HEK293 (cell line): ENCODE measurements around the gene LMAN2L.
A peak's percentile ranks its signal among the peaks of the same experiment; 100 is the strongest.

ENCODE experiments used
- CTCF ChIA-PET: fragments of 350-600 bp; formaldehyde crosslinking; extraction: SDS; loops from one replicate; lab custom pipeline; 2021; ENCODE audit warnings: antibody characterized with exemption; lab: Yijun Ruan, JAX
- POLR2A ChIA-PET: fragments of 300-600 bp; formaldehyde crosslinking; extraction: SDS; loops from one replicate; lab custom pipeline; 2020; ENCODE audit warnings: antibody characterized with exemption, inconsistent platforms; lab: Yijun Ruan, JAX
- H3K27ac ChIP-seq: fragments of 200-500 bp; sonication (Bioruptor generic); 2 replicates; pipeline ENCODE4 v1.5.1; 2014; ENCODE audit warnings: low read depth, low read length, control low read depth, inconsistent platforms; ENCODE audit errors: extremely low read depth
- H3K36me3 ChIP-seq, 2 experiments: fragments of 200-500 bp in 1 of 2; sonication (Bioruptor generic) in 1 of 2; 1 replicate in 1 of 2; 2 replicates in 1 of 2; pipeline ENCODE4 v1.5.1; 2014 to 2017; ENCODE audit warnings: inconsistent platforms in 2 of 2, low read length in 2 of 2; ENCODE audit not compliant: control insufficient read depth in 2 of 2, insufficient read depth in 1 of 2
- H3K4me1 ChIP-seq: fragments of 200-500 bp; sonication (Bioruptor generic); 2 replicates; pipeline ENCODE4 v1.5.1; 2014; ENCODE audit warnings: mild to moderate bottlenecking, low read length, inconsistent platforms; ENCODE audit not compliant: control insufficient read depth, insufficient read depth
- H3K4me3 ChIP-seq: 2 replicates; pipeline ENCODE4 v1.5.1; 2011; ENCODE audit warnings: low read depth, mild to moderate bottlenecking, control low read depth, low read length, moderate library complexity
- H3K9me3 ChIP-seq: fragments of 200-500 bp; sonication (Bioruptor generic); 2 replicates; pipeline ENCODE4 v1.5.1; 2014; ENCODE audit warnings: low read depth, low read length, inconsistent platforms; ENCODE audit not compliant: control insufficient read depth, insufficient read depth
- CTCF ChIP-seq: fragments of 450-650 bp; formaldehyde crosslinking; IDR thresholded peaks from 2 replicates; pipeline ENCODE4 v1.5.1; 2016; ENCODE audit warnings: missing biosample characterization, missing genetic modification characterization
- EGR2 ChIP-seq: fragments of 450-650 bp; formaldehyde crosslinking; IDR thresholded peaks from 2 replicates; pipeline ENCODE4 v1.5.1; 2016; ENCODE audit warnings: low read depth, missing biosample characterization, missing genetic modification characterization
- GLI4 ChIP-seq: fragments of 450-650 bp; formaldehyde crosslinking; IDR thresholded peaks from 2 replicates; pipeline ENCODE4 v1.5.1; 2016; ENCODE audit warnings: missing biosample characterization, missing genetic modification characterization
- GLIS2 ChIP-seq: fragments of 450-650 bp; formaldehyde crosslinking; IDR thresholded peaks from 2 replicates; pipeline ENCODE4 v1.5.1; 2016; ENCODE audit warnings: missing biosample characterization, missing genetic modification characterization
- HIC1 ChIP-seq: fragments of 450-650 bp; formaldehyde crosslinking; IDR thresholded peaks from 2 replicates; pipeline ENCODE4 v1.5.1; 2016; ENCODE audit warnings: missing biosample characterization, missing genetic modification characterization
- PBX3 ChIP-seq: sonication (generic); formaldehyde crosslinking; IDR thresholded peaks from 2 replicates; pipeline ENCODE4 v1.8.1; 2022; ENCODE audit warnings: mild to moderate bottlenecking, moderate library complexity, missing genetic modification reagents
- PRDM4 ChIP-seq: fragments of 450-650 bp; formaldehyde crosslinking; IDR thresholded peaks from 2 replicates; pipeline ENCODE4 v1.5.1; 2017; ENCODE audit warnings: missing biosample characterization, missing genetic modification characterization
- YY1 ChIP-seq: fragments of 450-650 bp; formaldehyde crosslinking; IDR thresholded peaks from 2 replicates; pipeline ENCODE4 v1.5.1; 2018; ENCODE audit warnings: missing biosample characterization, missing genetic modification characterization
- ZBTB20 ChIP-seq: fragments of 450-650 bp; formaldehyde crosslinking; IDR thresholded peaks from 2 replicates; pipeline ENCODE4 v1.5.1; 2016; ENCODE audit warnings: missing biosample characterization, missing genetic modification characterization
- ZBTB7A ChIP-seq: fragments of 450-650 bp; formaldehyde crosslinking; IDR thresholded peaks from 2 replicates; pipeline ENCODE4 v1.5.1; 2016; ENCODE audit warnings: low read depth, missing biosample characterization, missing genetic modification characterization
- ZBTB8A ChIP-seq: fragments of 450-650 bp; formaldehyde crosslinking; IDR thresholded peaks from 2 replicates; pipeline ENCODE4 v1.5.1; 2016; ENCODE audit warnings: missing biosample characterization, missing genetic modification characterization
- ZEB2 ChIP-seq: fragments of 450-650 bp; formaldehyde crosslinking; IDR thresholded peaks from 2 replicates; pipeline ENCODE4 v1.5.1; 2016; ENCODE audit warnings: missing biosample characterization, missing genetic modification characterization
- ZNF10 ChIP-seq: fragments of 450-650 bp; formaldehyde crosslinking; IDR thresholded peaks from 2 replicates; pipeline ENCODE4 v1.5.1; 2017; ENCODE audit warnings: missing biosample characterization, missing genetic modification characterization
- ZNF394 ChIP-seq: fragments of 450-650 bp; formaldehyde crosslinking; IDR thresholded peaks from 2 replicates; pipeline ENCODE4 v1.5.1; 2016; ENCODE audit warnings: missing biosample characterization, missing genetic modification characterization, mild to moderate bottlenecking, moderate library complexity, borderline replicate concordance
- ZNF707 ChIP-seq: fragments of 450-650 bp; formaldehyde crosslinking; IDR thresholded peaks from 2 replicates; pipeline ENCODE4 v1.5.1; 2016; ENCODE audit warnings: missing biosample characterization, missing genetic modification characterization
- ZNF785 ChIP-seq: fragments of 450-650 bp; formaldehyde crosslinking; IDR thresholded peaks from 2 replicates; pipeline ENCODE4 v1.5.1; 2016; ENCODE audit warnings: missing biosample characterization, missing genetic modification characterization
- TF ChIP-seq, protein P1 (sequence below): fragments of 450-650 bp; formaldehyde crosslinking; IDR thresholded peaks from 2 replicates; pipeline ENCODE4 v1.5.1; 2016; ENCODE audit warnings: missing biosample characterization, missing genetic modification characterization, borderline replicate concordance
- TF ChIP-seq, protein P2 (sequence below): fragments of 450-650 bp; formaldehyde crosslinking; IDR thresholded peaks from 2 replicates; pipeline ENCODE4 v1.5.1; 2016; ENCODE audit warnings: missing biosample characterization, missing genetic modification characterization

Gene LMAN2L

DNA sequence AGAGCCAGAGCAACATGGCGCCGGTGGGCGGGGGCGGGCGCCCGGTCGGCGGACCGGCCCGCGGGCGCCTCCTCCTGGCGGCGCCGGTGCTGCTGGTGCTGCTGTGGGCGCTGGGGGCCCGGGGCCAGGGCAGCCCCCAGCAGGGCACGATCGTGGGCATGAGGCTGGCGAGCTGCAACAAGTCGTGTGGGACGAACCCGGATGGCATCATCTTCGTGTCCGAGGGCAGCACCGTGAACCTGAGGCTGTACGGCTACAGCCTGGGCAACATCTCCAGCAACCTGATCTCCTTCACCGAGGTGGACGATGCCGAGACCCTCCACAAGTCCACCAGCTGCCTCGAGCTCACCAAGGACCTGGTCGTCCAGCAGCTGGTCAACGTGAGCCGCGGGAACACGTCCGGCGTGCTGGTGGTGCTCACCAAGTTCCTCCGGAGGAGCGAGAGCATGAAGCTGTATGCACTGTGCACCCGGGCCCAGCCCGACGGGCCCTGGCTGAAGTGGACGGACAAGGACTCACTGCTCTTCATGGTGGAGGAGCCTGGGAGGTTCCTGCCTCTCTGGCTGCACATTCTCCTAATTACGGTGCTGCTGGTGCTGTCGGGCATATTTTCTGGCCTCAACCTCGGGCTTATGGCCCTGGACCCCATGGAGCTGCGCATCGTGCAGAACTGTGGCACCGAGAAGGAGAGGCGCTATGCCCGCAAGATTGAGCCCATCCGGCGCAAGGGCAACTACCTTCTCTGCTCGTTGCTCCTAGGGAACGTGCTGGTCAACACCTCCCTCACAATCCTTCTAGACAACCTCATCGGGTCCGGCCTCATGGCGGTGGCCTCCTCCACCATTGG, 21.3 kb upstream of the LMAN2L start:
- peak overlapping the region; percentile 73 for H3K4me3 ChIP-seq
- ChIA-PET CTCF (interaction anchor here (0.6 to 6.8 kb wide), 14 partner anchors 9 to 419 kb away, joined by 3 to 48 read pairs (median 3); no protein-coding TSS in a partner anchor), POLR2A (interaction anchor here (0.8 to 2.0 kb wide), 11 partner anchors 20 to 204 kb away, joined by 3 to 6 read pairs (median 3); partner anchors contain the start of genes ANKRD39, CNNM3 and KANSL3)
- peak overlapping the region; percentile 75 for H3K27ac ChIP-seq
- H3K36me3 ChIP-seq = no peaks in the 10 kb centered on the region; a peak in 1 of 3 replicates
- peaks cover 14% of the 10 kb centered on the region for H3K4me1 ChIP-seq
- no peaks in the 10 kb centered on the region for H3K9me3 ChIP-seq
- TF ChIP-seq GLIS2 (tag by site-specific recombination) = no peak; the same call in 1 of the 2 replicates
- TF ChIP-seq HIC1 = peak; percentile 79
- 0 out of 2 replicates have a peak, but pooled peaks have one; percentile 14 for TF ChIP-seq ZNF394 (tag by site-specific recombination)
- TF ChIP-seq ZNF10 = peak; percentile 84; the same call in 1 of the 2 replicates
- TF ChIP-seq YY1 = peak; percentile 18; the same call in 1 of the 2 replicates
- peak; percentile 8; the same call in 1 of the 2 replicates for TF ChIP-seq ZBTB8A (tag by site-specific recombination)
- no peak for TF ChIP-seq EGR2 (tag by site-specific recombination)
- TF ChIP-seq, protein P1, sequence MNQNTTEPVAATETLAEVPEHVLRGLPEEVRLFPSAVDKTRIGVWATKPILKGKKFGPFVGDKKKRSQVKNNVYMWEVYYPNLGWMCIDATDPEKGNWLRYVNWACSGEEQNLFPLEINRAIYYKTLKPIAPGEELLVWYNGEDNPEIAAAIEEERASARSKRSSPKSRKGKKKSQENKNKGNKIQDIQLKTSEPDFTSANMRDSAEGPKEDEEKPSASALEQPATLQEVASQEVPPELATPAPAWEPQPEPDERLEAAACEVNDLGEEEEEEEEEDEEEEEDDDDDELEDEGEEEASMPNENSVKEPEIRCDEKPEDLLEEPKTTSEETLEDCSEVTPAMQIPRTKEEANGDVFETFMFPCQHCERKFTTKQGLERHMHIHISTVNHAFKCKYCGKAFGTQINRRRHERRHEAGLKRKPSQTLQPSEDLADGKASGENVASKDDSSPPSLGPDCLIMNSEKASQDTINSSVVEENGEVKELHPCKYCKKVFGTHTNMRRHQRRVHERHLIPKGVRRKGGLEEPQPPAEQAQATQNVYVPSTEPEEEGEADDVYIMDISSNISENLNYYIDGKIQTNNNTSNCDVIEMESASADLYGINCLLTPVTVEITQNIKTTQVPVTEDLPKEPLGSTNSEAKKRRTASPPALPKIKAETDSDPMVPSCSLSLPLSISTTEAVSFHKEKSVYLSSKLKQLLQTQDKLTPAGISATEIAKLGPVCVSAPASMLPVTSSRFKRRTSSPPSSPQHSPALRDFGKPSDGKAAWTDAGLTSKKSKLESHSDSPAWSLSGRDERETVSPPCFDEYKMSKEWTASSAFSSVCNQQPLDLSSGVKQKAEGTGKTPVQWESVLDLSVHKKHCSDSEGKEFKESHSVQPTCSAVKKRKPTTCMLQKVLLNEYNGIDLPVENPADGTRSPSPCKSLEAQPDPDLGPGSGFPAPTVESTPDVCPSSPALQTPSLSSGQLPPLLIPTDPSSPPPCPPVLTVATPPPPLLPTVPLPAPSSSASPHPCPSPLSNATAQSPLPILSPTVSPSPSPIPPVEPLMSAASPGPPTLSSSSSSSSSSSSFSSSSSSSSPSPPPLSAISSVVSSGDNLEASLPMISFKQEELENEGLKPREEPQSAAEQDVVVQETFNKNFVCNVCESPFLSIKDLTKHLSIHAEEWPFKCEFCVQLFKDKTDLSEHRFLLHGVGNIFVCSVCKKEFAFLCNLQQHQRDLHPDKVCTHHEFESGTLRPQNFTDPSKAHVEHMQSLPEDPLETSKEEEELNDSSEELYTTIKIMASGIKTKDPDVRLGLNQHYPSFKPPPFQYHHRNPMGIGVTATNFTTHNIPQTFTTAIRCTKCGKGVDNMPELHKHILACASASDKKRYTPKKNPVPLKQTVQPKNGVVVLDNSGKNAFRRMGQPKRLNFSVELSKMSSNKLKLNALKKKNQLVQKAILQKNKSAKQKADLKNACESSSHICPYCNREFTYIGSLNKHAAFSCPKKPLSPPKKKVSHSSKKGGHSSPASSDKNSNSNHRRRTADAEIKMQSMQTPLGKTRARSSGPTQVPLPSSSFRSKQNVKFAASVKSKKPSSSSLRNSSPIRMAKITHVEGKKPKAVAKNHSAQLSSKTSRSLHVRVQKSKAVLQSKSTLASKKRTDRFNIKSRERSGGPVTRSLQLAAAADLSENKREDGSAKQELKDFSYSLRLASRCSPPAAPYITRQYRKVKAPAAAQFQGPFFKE (tag by site-specific recombination) = no peak
- TF ChIP-seq ZEB2 (tag by site-specific recombination) = no peak
- TF ChIP-seq ZBTB7A (tag by site-specific recombination) = 0 out of 2 replicates have a peak, but pooled peaks have one; percentile 25
- TF ChIP-seq CTCF (tag by site-specific recombination) = peak; percentile 67
- TF ChIP-seq, protein P2, sequence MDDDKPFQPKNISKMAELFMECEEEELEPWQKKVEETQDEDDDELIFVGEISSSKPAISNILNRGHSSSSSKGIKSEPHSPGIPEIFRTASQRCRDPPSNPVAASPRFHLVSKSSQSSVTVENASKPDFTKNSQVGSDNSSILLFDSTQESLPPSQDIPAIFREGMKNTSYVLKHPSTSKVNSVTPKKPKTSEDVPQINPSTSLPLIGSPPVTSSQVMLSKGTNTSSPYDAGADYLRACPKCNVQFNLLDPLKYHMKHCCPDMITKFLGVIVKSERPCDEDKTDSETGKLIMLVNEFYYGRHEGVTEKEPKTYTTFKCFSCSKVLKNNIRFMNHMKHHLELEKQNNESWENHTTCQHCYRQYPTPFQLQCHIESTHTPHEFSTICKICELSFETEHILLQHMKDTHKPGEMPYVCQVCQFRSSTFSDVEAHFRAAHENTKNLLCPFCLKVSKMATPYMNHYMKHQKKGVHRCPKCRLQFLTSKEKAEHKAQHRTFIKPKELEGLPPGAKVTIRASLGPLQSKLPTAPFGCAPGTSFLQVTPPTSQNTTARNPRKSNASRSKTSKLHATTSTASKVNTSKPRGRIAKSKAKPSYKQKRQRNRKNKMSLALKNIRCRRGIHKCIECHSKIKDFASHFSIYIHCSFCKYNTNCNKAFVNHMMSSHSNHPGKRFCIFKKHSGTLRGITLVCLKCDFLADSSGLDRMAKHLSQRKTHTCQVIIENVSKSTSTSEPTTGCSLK (tag by site-specific recombination) = no peak
- peak; percentile 65 for TF ChIP-seq ZBTB20 (tag by site-specific recombination)
- TF ChIP-seq ZNF707 (tag by site-specific recombination) = no peak
- peak; percentile 82 for TF ChIP-seq ZNF785 (tag by site-specific recombination)
- peak; percentile 76; the same call in 1 of the 2 replicates for TF ChIP-seq PBX3 (CRISPR knock-in tag)
- 0 out of 2 replicates have a peak, but pooled peaks have one; percentile 13 for TF ChIP-seq PRDM4 (tag by site-specific recombination)
- no peak for TF ChIP-seq GLI4 (tag by site-specific recombination)
